ENCODE data around the gene IRF8.

- TF ChIP-seq CTCF (IDR thresholded peaks at IDR 0.05; ENCODE audit: borderline replicate concordance, extremely low read depth, low read length, poor library complexity, severe bottlenecking) (no peak), EZH2 (IDR thresholded peaks at IDR 0.05; ENCODE audit: borderline replicate concordance, low read depth, low read length, severe bottlenecking) (no peak)
Measured at GRCh38 chr16:85901110-85901509, 2.1 kb downstream of the IRF8 start.
